Measurements from ENCODE around the gene RGS19.

The RGS19 gene

DNA sequence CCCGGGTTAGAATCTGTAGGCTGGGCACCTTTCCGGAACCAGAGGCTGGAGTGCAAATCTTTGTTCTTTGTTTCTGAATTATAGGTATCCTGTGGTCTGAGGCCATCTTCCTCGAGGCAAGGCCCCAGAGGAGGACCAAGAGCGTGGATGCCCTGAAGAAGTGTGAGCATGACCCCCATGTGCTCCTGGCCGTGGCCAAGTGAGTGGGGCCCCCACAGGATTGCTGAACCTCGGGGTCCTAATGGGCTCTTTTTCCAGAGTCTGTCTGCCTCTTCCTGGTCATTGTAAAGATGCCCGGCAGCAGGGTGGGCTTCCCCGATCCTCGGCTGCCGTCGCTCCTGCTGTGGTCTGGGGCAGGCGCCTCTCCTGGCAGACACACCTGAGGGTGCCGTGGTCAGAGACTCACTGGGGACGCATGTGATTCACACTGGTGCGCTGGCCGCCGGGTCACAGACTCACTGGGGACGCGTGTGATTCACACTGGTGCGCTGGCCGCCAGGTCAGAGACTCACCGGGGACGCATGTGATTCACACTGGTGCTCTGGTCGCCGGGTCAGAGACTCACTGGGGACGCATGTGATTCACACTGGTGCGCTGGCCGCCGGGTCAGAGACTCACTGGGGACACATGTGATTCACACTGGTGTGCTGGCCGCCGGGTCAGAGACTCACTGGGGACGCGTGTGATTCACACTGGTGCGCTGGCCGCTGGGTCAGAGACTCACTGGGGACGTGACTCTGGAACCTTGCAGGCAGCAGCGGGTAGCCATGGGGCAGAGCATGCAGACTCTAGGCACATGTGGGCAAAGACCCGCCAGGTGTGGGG, 49.8 kb downstream of the RGS19 start:
- TF ChIP-seq, protein P1, sequence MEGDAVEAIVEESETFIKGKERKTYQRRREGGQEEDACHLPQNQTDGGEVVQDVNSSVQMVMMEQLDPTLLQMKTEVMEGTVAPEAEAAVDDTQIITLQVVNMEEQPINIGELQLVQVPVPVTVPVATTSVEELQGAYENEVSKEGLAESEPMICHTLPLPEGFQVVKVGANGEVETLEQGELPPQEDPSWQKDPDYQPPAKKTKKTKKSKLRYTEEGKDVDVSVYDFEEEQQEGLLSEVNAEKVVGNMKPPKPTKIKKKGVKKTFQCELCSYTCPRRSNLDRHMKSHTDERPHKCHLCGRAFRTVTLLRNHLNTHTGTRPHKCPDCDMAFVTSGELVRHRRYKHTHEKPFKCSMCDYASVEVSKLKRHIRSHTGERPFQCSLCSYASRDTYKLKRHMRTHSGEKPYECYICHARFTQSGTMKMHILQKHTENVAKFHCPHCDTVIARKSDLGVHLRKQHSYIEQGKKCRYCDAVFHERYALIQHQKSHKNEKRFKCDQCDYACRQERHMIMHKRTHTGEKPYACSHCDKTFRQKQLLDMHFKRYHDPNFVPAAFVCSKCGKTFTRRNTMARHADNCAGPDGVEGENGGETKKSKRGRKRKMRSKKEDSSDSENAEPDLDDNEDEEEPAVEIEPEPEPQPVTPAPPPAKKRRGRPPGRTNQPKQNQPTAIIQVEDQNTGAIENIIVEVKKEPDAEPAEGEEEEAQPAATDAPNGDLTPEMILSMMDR (IDR thresholded peaks at IDR 0.05; ENCODE audit: low read depth, low read length), result no peak
- DNase-seq (ENCODE audit: low read depth in 2 of 2), result peak in 1 of 2 donors; percentile 83

DNA sequence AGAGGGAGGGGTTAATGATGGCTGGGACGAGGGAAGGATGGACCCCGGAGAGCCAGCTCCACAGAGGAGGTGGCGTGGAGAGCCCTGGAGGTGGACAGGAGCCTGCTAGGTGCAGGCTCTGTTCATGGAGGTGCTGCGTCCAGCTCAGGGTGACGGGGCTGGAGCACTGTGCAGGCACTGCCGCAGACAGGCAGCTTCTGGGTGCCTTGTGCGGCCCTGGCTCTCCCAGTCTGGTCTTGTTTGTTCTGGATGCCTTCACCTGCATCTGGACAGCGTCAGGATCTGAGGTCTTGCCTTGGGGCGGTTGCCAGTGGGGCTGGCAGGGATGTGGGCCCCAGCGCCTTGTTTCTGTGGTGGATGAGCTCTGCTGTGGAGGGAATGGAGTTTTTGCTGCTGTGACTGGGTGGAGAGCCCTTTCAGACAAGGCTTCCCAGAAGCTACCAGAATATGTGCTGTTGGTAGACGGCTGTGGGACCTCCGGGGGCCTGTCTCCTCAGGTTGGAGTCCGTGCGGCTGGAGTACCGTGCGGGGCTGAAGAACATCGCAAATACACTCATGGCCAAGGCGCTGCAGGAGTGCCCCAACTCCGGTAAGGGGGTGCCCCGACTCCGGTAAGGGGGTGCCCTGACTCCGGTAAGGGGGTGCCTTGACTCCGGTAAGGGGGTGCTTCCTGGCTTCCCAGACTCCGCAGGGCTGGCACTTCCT, 51.2 kb downstream of the RGS19 start:
- no peak overlapping the region for H3K4me3 ChIP-seq (replicated peaks in 1 of 2; ENCODE audit: low read depth in 2 of 2, low read length in 2 of 2)
- TF ChIP-seq, protein P1 (IDR thresholded peaks at IDR 0.05; ENCODE audit: low read depth, low read length), result no peak
- no peak for DNase-seq (ENCODE audit: low read depth in 2 of 2)

More for the DNA sequence above, 49.8 kb downstream of the RGS19 start:
- no peak overlapping the region for H3K4me3 ChIP-seq (replicated peaks in 1 of 2; ENCODE audit: low read depth in 2 of 2, low read length in 2 of 2)

DNA sequence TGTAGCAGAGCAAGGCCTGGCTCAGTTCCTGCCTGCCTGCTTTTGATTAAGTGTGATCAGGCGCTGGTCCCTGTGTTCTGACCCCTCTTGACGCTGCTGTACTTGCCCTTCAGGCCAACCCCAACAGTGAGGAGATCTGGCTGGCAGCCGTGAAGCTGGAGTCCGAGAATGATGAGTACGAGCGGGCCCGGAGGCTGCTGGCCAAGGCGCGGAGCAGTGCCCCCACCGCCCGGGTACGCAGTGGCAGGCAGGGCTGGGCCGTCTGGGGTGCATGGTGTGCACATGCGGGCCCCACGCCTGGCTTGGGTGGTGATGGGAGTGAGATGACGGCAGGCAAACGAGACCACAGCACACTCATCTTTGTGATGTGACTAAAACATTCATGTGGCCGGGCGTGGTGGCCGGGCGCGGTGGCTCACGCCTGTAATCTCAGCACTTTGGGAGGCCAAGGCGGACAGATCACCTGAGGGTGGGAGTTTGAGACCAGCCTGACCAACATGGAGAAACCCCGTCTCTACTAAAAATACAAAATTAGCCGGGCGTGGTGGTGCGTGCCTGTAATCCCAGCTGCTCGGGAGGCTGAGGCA, 53.4 kb downstream of the RGS19 start:
- TF ChIP-seq, protein P1 (IDR thresholded peaks at IDR 0.05; ENCODE audit: low read depth, low read length), result no peak
- no peak overlapping the region for H3K4me3 ChIP-seq (replicated peaks in 1 of 2; ENCODE audit: low read depth in 2 of 2, low read length in 2 of 2)
- no peak for DNase-seq (ENCODE audit: low read depth in 2 of 2)

DNA sequence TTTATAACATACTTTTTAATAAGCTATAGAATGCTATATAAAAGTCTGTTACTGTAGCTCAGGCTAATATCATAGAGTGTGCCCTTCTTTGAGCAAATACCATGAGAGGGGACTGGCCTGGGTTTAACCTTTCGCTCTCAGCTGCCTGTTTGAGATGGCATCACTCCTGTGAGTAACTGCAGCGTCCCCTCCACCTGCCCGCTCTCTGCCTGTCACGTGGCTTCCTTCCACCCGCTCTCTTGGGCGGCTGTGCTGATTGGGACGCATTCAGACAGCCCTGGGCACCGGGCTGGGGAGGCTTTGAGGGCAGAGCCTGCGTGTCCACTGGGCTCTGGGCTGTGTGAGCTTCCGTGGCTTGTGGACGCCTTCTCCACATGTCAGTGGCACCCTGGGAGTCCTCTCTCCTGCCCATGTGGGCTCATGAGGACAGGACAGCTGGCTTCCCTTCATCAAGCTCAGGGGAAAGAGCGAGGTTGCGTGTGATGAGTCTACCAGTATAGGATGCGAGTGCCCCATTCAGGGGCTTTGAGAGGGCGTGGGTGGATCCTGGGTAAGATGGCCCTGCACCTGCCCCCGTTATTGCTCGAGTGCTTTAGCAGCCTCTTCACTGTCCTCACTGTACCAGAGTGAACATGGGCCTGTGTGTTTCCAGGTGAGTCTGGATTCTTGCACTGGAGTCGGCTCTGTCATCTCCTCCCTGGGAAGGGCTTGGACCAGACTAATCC, 54.1 kb downstream of the RGS19 start:
- no peak overlapping the region for H3K4me3 ChIP-seq (replicated peaks in 1 of 2; ENCODE audit: low read depth in 2 of 2, low read length in 2 of 2)
- no peak for DNase-seq (ENCODE audit: low read depth in 2 of 2)
- TF ChIP-seq, protein P1 (IDR thresholded peaks at IDR 0.05; ENCODE audit: low read depth, low read length), result no peak

DNA sequence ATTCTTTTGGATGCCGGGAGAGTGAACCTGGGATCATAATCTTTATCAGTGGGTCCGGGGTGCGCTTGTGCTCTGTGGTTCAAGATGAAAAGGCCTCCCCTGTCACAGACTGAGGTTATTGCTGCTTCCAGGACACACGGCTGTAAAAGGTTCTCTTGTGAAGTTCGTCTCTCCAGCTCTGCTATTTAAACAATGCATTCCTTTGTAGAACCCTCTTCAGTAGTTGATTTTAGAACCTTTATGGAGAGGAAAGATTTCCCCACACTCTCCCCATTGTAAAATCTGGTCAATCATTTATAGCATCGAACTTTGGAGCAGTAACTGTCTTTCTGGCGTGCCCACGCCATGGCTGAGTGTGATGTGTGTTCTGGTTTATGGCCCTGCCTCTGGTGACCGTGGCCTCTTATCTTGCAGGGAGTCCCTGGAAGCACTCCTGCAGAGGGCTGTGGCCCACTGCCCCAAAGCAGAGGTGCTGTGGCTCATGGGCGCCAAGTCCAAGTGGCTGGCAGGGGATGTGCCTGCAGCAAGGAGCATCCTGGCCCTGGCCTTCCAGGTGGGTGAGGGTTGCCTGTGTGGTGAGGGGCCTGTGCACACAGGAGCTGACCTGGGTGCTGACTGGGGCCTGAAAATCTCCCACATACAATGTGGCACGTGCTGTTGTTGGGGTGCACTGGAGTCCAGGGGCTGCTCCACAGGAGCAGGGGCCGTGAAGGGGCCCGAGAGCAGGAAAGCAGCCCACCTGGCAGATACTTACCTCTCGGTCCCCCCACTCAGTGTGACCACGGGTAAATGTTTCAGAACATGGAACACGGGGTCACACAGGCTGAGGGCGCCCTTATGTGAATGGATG, 55.0 kb downstream of the RGS19 start:
- no peak for DNase-seq (ENCODE audit: low read depth in 2 of 2)
- TF ChIP-seq, protein P1 (IDR thresholded peaks at IDR 0.05; ENCODE audit: low read depth, low read length), result no peak
- no peak overlapping the region for H3K4me3 ChIP-seq (replicated peaks in 1 of 2; ENCODE audit: low read depth in 2 of 2, low read length in 2 of 2)
